GM19455 (cell line): ENCODE results near the gene MYO18A.

Source experiments
- ATAC-seq: cut with Tn5 transposase; IDR thresholded peaks from one replicate; pipeline ENCODE4 v1.9.1; 2021; ENCODE audit not compliant: unreplicated experiment

The MYO18A gene

GRCh38 chr17:29037739-29038084 is 142.5 kb downstream of the MYO18A start:
- no peak for ATAC-seq

GRCh38 chr17:29036584-29036983 is 143.6 kb downstream of the MYO18A start:
- ATAC-seq = no peak

GRCh38 chr17:29034510-29034909 is 145.7 kb downstream of the MYO18A start:
- ATAC-seq = no peak

GRCh38 chr17:29032857-29033197 is 147.4 kb downstream of the MYO18A start:
- no peak for ATAC-seq

GRCh38 chr17:29032013-29032856 is 148.0 kb downstream of the MYO18A start:
- no peak for ATAC-seq

GRCh38 chr17:29031488-29031887 is 148.7 kb downstream of the MYO18A start:
- ATAC-seq = no peak

- no peak for ATAC-seq
Measured at GRCh38 chr17:29024316-29024952, 155.8 kb downstream of the MYO18A start.

GRCh38 chr17:29022074-29022473 is 158.1 kb downstream of the MYO18A start:
- ATAC-seq = no peak

- no peak for ATAC-seq
Measured at GRCh38 chr17:29021226-29021625, 159.0 kb downstream of the MYO18A start.
